ENCODE results near the gene CAPN7. TPM values are rescaled to one million over a fixed set of nuclear protein-coding genes. Genes with fewer than 3 reads are reported as not detected.
A peak's percentile ranks its signal among the peaks of the same experiment; 100 is the strongest.

CAPN7 gene
- total RNA-seq, 2 experiments from 2014 or later: 23.7 to 26.1 TPM

- intact Hi-C loops (cut with micrococcal nuclease): no loop called here
- Mint-ChIP-seq H3K9me3 (no peaks in the 10 kb centered on the region), H3K4me3 (no peak overlapping the region), H3K4me1 (ENCODE audit: low read depth) (peaks cover 68% of the 10 kb centered on the region), H3K36me3 (ENCODE audit: low read depth) (peaks cover 6% of the 10 kb centered on the region), H3K27me3 (ENCODE audit: low read depth) (no peaks in the 10 kb centered on the region), H3K27ac (peak overlapping the region; percentile 13)
- DNase-seq: no peak
- CTCF ChIA-PET: interaction anchor here (1.0 to 1.6 kb wide), 4 partner anchors 9 to 27 kb away, joined by 3 to 4 read pairs (median 4); no protein-coding TSS in a partner anchor
Measured at GRCh38 chr3:15294929-15295328, 88.9 kb downstream of the CAPN7 start.

- Mint-ChIP-seq H3K4me3 (no peak overlapping the region), H3K4me1 (ENCODE audit: low read depth) (peaks cover 69% of the 10 kb centered on the region), H3K27ac (no peak overlapping the region), H3K9me3 (no peaks in the 10 kb centered on the region), H3K27me3 (ENCODE audit: low read depth) (no peaks in the 10 kb centered on the region), H3K36me3 (ENCODE audit: low read depth) (peaks cover 6% of the 10 kb centered on the region)
- no peak for DNase-seq
- CTCF ChIA-PET: interaction anchor here (0.9 to 1.6 kb wide), 5 partner anchors 9 to 176 kb away, joined by 3 to 4 read pairs (median 3); no protein-coding TSS in a partner anchor
- intact Hi-C loops (cut with micrococcal nuclease): no loop called here
Measured at GRCh38 chr3:15295506-15295905, 89.5 kb downstream of the CAPN7 start.

GRCh38 chr3:15297608-15298350, 91.7 kb downstream of the CAPN7 start:
- DNase-seq: no peak
- intact Hi-C loops (cut with micrococcal nuclease): loop anchor here (1.0 kb wide), 1 partner anchor 8 kb away; no protein-coding TSS in a partner anchor
- Mint-ChIP-seq H3K27ac (no peak overlapping the region), H3K27me3 (ENCODE audit: low read depth) (no peaks in the 10 kb centered on the region), H3K4me3 (no peak overlapping the region), H3K9me3 (no peaks in the 10 kb centered on the region), H3K4me1 (ENCODE audit: low read depth) (peaks cover 61% of the 10 kb centered on the region), H3K36me3 (ENCODE audit: low read depth) (peaks cover 16% of the 10 kb centered on the region)
- CTCF ChIA-PET: interaction anchor here (0.6 to 1.0 kb wide), 2 partner anchors 26 to 406 kb away, joined by 3 to 4 read pairs; no protein-coding TSS in a partner anchor

- Mint-ChIP-seq H3K27me3 (ENCODE audit: low read depth) (no peaks in the 10 kb centered on the region), H3K4me1 (ENCODE audit: low read depth) (peaks cover 61% of the 10 kb centered on the region), H3K9me3 (no peaks in the 10 kb centered on the region), H3K36me3 (ENCODE audit: low read depth) (peaks cover 20% of the 10 kb centered on the region), H3K4me3 (no peak overlapping the region), H3K27ac (no peak overlapping the region)
- no peak for DNase-seq
- CTCF ChIA-PET: interaction anchor here (0.6 to 2.6 kb wide), 4 partner anchors 27 to 406 kb away, joined by 3 to 14 read pairs (median 6); no protein-coding TSS in a partner anchor
- intact Hi-C loops (cut with micrococcal nuclease): loop anchor here (1.0 kb wide), 1 partner anchor 9 kb away; no protein-coding TSS in a partner anchor
Measured at GRCh38 chr3:15298504-15298903, 92.5 kb downstream of the CAPN7 start.

GRCh38 chr3:15299036-15299435, 93.0 kb downstream of the CAPN7 start:
- Mint-ChIP-seq H3K4me3 (no peak overlapping the region), H3K27me3 (ENCODE audit: low read depth) (no peaks in the 10 kb centered on the region), H3K27ac (no peak overlapping the region), H3K4me1 (ENCODE audit: low read depth) (peaks cover 66% of the 10 kb centered on the region), H3K36me3 (ENCODE audit: low read depth) (peaks cover 20% of the 10 kb centered on the region), H3K9me3 (no peaks in the 10 kb centered on the region)
- no peak for DNase-seq
- intact Hi-C loops (cut with micrococcal nuclease): no loop called here
- CTCF ChIA-PET: interaction anchor here (1.7 to 2.6 kb wide), 2 partner anchors 27 to 30 kb away, joined by 7 to 14 read pairs; no protein-coding TSS in a partner anchor

- peaks cover 67% of the 10 kb centered on the region for H3K4me1 Mint-ChIP-seq (ENCODE audit: low read depth)
- no peak overlapping the region for H3K4me3 Mint-ChIP-seq
- H3K9me3 Mint-ChIP-seq: no peaks in the 10 kb centered on the region
- CTCF ChIA-PET: interaction anchor here (1.7 to 2.6 kb wide), 2 partner anchors 25 to 32 kb away, joined by 7 to 14 read pairs; no protein-coding TSS in a partner anchor
- DNase-seq: no peak
- H3K27ac Mint-ChIP-seq: no peak overlapping the region
- no peaks in the 10 kb centered on the region for H3K27me3 Mint-ChIP-seq (ENCODE audit: low read depth)
- intact Hi-C loops (cut with micrococcal nuclease): no loop called here
- peaks cover 22% of the 10 kb centered on the region for H3K36me3 Mint-ChIP-seq (ENCODE audit: low read depth)
Measured at GRCh38 chr3:15300323-15301078, 94.5 kb downstream of the CAPN7 start.

GRCh38 chr3:15301761-15302160, 95.7 kb downstream of the CAPN7 start:
- Mint-ChIP-seq H3K27ac (no peak overlapping the region), H3K9me3 (no peaks in the 10 kb centered on the region), H3K4me3 (no peak overlapping the region), H3K27me3 (ENCODE audit: low read depth) (no peaks in the 10 kb centered on the region), H3K36me3 (ENCODE audit: low read depth) (peaks cover 22% of the 10 kb centered on the region), H3K4me1 (ENCODE audit: low read depth) (peaks cover 65% of the 10 kb centered on the region)
- intact Hi-C loops (cut with micrococcal nuclease): no loop called here
- CTCF ChIA-PET: no interaction called here
- no peak for DNase-seq

Other genes starting within 250 kb of the CAPN7 start
- gene MRPS25, start 140.9 kb upstream of the CAPN7 start, total RNA-seq: 10 to 100 TPM; 55.0 to 57.5 TPM
- 10 to 100 TPM; 15.3 to 15.8 TPM for gene RBSN, start 107.1 kb upstream of the CAPN7 start, total RNA-seq
- 1 to 10 TPM; 7.9 to 9.0 TPM for gene SH3BP5, start 126.3 kb downstream of the CAPN7 start, total RNA-seq
- 10 to 100 TPM; 12.5 to 14.0 TPM for gene METTL6, start 221.3 kb downstream of the CAPN7 start, total RNA-seq
- gene EAF1, start 221.4 kb downstream of the CAPN7 start, total RNA-seq: 10 to 100 TPM; 19.5 to 20.6 TPM

All from activated naive CD4-positive, alpha-beta T cell treated with anti-CD3 and anti-CD28 coated beads for 36 hours (primary cell).